Neural progenitor cell (in vitro differentiated cells): Measurements from ENCODE around the gene SOX5.

Experiments used
- CTCF ChIP-seq: fragments of 200-600 bp; sonication (generic); IDR thresholded peaks from 2 replicates; pipeline ENCODE4 v1.5.1; 2017; ENCODE audit warnings: antibody characterized with exemption, mild to moderate bottlenecking
- EZH2 ChIP-seq: fragments of 200-600 bp; sonication (generic); IDR thresholded peaks from 2 replicates; pipeline ENCODE4 v1.6.1; 2017; ENCODE audit warnings: antibody characterized with exemption, mild to moderate bottlenecking, moderate library complexity
- EZH2phosphoT487 ChIP-seq: fragments of 200-600 bp; sonication (generic); IDR thresholded peaks from 2 replicates; pipeline ENCODE4 v1.6.1; 2017; ENCODE audit warnings: antibody characterized with exemption

DNA sequence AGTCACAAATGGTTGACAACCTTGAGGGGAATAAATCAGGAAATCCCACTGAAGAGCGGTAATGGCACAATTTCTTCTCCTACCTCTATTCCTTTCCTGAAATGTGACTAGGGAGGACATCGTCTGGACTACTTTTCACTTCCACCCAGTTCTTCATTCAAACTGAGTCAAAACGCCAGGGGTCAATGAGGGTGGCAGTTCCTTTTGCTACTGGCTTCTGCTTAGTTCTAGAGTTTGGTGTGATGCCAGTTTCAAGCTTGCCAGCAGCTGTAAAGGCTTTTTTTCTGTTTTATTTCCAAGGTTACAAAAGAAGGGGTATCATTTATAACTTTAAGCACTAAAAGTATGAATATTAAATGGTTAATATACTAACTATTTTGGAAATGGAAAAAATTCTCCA lies 286.5 kb downstream of the SOX5 start:
- TF ChIP-seq EZH2phosphoT487 = no peak
- TF ChIP-seq CTCF = no peak
- TF ChIP-seq EZH2 = no peak
